Activated CD8-positive, alpha-beta T cell treated with anti-CD3 and anti-CD28 coated beads for 36 hours (primary cell): Measurements from ENCODE around the gene CCL15. TPM values are rescaled to one million over a fixed set of nuclear protein-coding genes. Genes with fewer than 3 reads are reported as not detected.
A peak's percentile ranks its signal among the peaks of the same experiment; 100 is the strongest.

Source experiments
- ATAC-seq: fragments of 200-7000 bp; cut with Tn5 transposase; one replicate; pipeline ENCODE4 v1.10.0; 2021; ENCODE audit warnings: mild to moderate bottlenecking, moderate library complexity
- CTCF ChIA-PET: fragments of 350-600 bp; sonication (Branson Sonifier 250); formaldehyde crosslinking; loops from one replicate; lab custom pipeline; 2021; ENCODE audit warnings: antibody characterized with exemption; lab: Charles Lee
- POLR2A ChIA-PET: fragments of 350-600 bp; sonication (Branson Sonifier 250); formaldehyde crosslinking; loops from one replicate; lab custom pipeline; 2021; ENCODE audit warnings: antibody characterized with exemption; lab: Charles Lee
- DNase-seq: peaks from one replicate; pipeline ENCODE4 v3.0.0-alpha.2; 2020
- H3K27ac Mint-ChIP-seq: one replicate; pipeline ENCODE4 v1.8.0; 2021; ENCODE audit warnings: mild to moderate bottlenecking, mixed read lengths
- H3K27me3 Mint-ChIP-seq: one replicate; pipeline ENCODE4 v1.8.0; 2021; ENCODE audit warnings: mixed read lengths
- H3K36me3 Mint-ChIP-seq: one replicate; pipeline ENCODE4 v1.8.0; 2021; ENCODE audit warnings: low read depth, mixed read lengths
- H3K4me1 Mint-ChIP-seq: one replicate; pipeline ENCODE4 v1.8.0; 2021; ENCODE audit warnings: low read depth, mixed read lengths
- H3K4me3 Mint-ChIP-seq: one replicate; pipeline ENCODE4 v1.8.0; 2021; ENCODE audit warnings: mild to moderate bottlenecking, moderate library complexity, mixed read lengths
- H3K9me3 Mint-ChIP-seq: one replicate; pipeline ENCODE4 v1.8.0; 2021; ENCODE audit warnings: mixed read lengths
- intact Hi-C: fragments of 100-400 bp; cut with micrococcal nuclease; formaldehyde crosslinking; loops from one replicate; pipeline ENCODE4 v1.10.0; 2022
- total RNA-seq, 2 experiments: library from RNA; stranded (reverse); gene quantifications; one replicate each; pipeline ENCODE4 v1.2.3, GENCODE V29; 2021
- TF ChIP-seq, protein P1 (sequence below): fragments of 200-600 bp; IDR thresholded peaks from one replicate; pipeline ENCODE4 v1.8.0; 2022; ENCODE audit warnings: antibody characterized with exemption, mild to moderate bottlenecking

CCL15 gene
- total RNA-seq, 2 experiments from 2014 or later, result not detected

DNA sequence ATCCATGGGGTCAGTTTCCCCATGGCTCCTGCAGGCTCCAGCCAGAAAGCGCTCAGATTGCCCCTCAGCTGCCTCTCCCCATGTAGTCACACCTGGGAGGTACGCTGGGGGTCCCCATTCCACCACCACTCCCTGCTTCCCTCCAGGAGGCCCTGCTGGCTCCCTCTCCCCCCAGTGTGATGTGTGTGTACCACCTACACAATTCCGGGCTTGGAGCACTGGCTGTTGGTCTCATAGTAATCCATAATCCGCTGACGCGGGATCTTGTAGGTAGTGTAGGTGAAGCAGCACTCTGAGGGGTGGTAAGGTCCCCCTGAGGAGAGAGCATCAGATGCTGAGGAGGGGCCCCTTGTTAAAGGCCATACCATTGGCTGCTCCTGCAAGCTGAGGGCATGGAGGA, 17.2 kb downstream of the CCL15 start:
- Mint-ChIP-seq H3K4me1 (no peaks in the 10 kb centered on the region), H3K27ac (no peak overlapping the region), H3K4me3 (no peak overlapping the region), H3K9me3 (peaks cover 6% of the 10 kb centered on the region), H3K27me3 (no peaks in the 10 kb centered on the region), H3K36me3 (no peaks in the 10 kb centered on the region)
- POLR2A ChIA-PET, result no interaction called here
- no peak for DNase-seq
- intact Hi-C loops, result no loop called here
- TF ChIP-seq, protein P1, sequence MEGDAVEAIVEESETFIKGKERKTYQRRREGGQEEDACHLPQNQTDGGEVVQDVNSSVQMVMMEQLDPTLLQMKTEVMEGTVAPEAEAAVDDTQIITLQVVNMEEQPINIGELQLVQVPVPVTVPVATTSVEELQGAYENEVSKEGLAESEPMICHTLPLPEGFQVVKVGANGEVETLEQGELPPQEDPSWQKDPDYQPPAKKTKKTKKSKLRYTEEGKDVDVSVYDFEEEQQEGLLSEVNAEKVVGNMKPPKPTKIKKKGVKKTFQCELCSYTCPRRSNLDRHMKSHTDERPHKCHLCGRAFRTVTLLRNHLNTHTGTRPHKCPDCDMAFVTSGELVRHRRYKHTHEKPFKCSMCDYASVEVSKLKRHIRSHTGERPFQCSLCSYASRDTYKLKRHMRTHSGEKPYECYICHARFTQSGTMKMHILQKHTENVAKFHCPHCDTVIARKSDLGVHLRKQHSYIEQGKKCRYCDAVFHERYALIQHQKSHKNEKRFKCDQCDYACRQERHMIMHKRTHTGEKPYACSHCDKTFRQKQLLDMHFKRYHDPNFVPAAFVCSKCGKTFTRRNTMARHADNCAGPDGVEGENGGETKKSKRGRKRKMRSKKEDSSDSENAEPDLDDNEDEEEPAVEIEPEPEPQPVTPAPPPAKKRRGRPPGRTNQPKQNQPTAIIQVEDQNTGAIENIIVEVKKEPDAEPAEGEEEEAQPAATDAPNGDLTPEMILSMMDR, result no peak
- no peak for ATAC-seq
- CTCF ChIA-PET, result interaction anchor here (3.3 to 3.7 kb wide), 2 partner anchors 15 to 165 kb away, joined by 21 to 29 read pairs; no protein-coding TSS in a partner anchor

DNA sequence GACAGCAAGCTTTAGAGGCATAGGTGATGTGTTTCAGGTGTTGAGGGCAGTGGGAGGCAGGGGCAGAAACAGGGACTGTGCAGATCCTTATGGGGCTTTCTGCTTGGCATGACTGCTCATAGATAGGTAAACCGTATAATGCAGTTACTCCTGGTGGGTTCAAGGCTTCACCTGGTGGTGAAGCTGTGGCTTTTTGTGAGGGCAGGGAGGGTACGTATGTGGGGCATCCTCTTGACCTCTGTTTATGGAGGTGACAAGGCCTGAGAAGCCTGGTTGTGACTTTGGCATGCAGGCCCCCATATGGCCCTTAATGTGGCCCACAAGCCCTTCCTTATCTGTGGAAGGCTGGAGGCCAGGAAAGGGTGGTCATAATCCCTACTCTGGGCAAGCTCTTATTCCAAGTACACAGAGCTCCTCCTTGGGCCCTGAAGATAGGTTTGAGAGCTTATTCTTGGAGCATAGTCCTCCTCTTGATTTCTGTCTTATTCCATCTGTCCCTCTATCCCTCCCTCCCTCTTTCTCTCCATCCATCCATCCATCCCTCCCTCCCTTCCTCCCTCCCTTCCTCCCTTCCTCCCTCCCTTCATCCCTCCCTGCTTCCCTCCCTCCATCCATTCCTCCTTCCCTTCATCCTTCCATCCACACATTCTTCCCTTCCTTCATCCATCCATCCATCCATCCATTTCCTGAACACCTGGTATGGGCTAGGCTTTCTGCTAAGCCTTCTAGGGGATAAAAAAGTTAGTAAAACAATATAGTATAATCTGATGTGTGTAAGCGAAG, 18.8 kb downstream of the CCL15 start:
- Mint-ChIP-seq H3K4me1 (no peaks in the 10 kb centered on the region), H3K36me3 (no peaks in the 10 kb centered on the region), H3K27ac (no peak overlapping the region), H3K9me3 (no peaks in the 10 kb centered on the region), H3K27me3 (no peaks in the 10 kb centered on the region), H3K4me3 (no peak overlapping the region)
- ATAC-seq (no peak), DNase-seq (no peak)
- TF ChIP-seq, protein P1, result no peak
- ChIA-PET CTCF (interaction anchor here (1.0 to 3.7 kb wide), 7 partner anchors 13 to 167 kb away, joined by 3 to 29 read pairs (median 6); partner anchors contain the start of gene CCL18), POLR2A (interaction anchor here (0.8 to 1.5 kb wide), 2 partner anchors 12 to 90 kb away, joined by 3 to 4 read pairs; no protein-coding TSS in a partner anchor)
- intact Hi-C loops, result no loop called here

DNA sequence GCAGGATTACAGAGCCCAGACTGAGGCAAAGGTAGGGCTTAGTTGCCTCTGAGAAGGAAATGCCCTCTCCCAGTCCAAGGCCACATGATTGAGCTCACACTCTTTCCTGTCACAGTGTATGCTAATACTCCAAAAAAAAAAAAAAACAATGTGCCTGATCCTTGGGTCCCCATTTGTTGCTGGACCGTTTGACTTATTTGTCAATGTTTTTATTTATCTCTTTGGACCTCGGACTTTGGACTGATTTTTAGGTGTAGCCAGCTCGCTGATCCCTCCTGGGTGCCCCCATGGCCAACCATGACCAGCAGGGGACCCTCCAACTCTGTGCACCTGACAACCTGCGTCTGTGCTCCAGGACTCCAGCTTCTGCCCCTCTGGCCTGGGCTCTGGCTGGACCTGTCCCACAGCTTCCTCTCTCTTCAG, 19.4 kb downstream of the CCL15 start:
- intact Hi-C loops, result no loop called here
- CTCF ChIA-PET, result interaction anchor here (1.1 to 3.7 kb wide), 6 partner anchors 12 to 168 kb away, joined by 3 to 29 read pairs (median 10); partner anchors contain the start of gene CCL18
- ATAC-seq (no peak), DNase-seq (peak; percentile 30)
- H3K9me3 Mint-ChIP-seq, result no peaks in the 10 kb centered on the region
- POLR2A ChIA-PET, result interaction anchor here (0.8 to 1.5 kb wide), 3 partner anchors 13 to 165 kb away, joined by 3 to 4 read pairs (median 3); no protein-coding TSS in a partner anchor
- H3K27me3 Mint-ChIP-seq, result no peaks in the 10 kb centered on the region
- no peak overlapping the region for H3K4me3 Mint-ChIP-seq
- no peaks in the 10 kb centered on the region for H3K36me3 Mint-ChIP-seq
- no peaks in the 10 kb centered on the region for H3K4me1 Mint-ChIP-seq
- TF ChIP-seq, protein P1, result peak; percentile 41
- H3K27ac Mint-ChIP-seq, result no peak overlapping the region

DNA sequence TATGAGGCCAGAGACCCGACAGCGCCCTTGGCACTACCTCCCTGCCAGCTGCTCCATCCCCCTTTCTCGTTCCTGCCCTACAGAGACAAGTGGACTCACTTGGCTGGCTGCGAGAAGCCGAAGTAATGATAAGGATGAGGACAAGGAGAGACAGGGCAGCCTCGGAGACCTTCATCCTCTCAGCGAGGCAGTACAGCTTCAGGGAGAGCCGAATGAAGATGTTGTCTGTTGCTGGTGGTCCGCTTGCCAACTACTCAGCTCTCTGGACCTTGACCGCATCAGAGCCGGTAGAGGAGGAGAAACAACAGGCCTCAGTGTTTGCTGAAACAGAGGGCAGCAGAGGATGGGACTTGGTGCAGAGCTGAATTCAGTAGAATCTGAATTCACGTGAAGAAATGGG, 20.1 kb downstream of the CCL15 start, which contains the start of gene CCL16:
TSS of gene CCL16 (minus strand) at position 252 of the 400 bp plus-strand sequence. CDS start at position 175, 77 bp downstream.
- Mint-ChIP-seq H3K4me3 (no peak within 1 kb of the TSS), H3K27me3 (no peaks in the 10 kb centered on the region), H3K4me1 (peaks cover 5% of the 10 kb centered on the region), H3K36me3 (no peaks in the 10 kb centered on the region), H3K27ac (no peak within 1 kb of the TSS), H3K9me3 (no peaks in the 10 kb centered on the region)
- CTCF ChIA-PET, result interaction anchor here (0.6 to 3.7 kb wide), 5 partner anchors 12 to 168 kb away, joined by 3 to 29 read pairs (median 14); partner anchors contain the start of gene LYZL6
- TF ChIP-seq, protein P1, result no peak
- ATAC-seq (no peak), DNase-seq (no peak)
- intact Hi-C loops, result no loop called here
- POLR2A ChIA-PET, result interaction anchor here (0.9 to 1.5 kb wide), 2 partner anchors 91 to 165 kb away, joined by 3 to 4 read pairs; no protein-coding TSS in a partner anchor
